ENCODE results near the gene UGCG.
"Not testable (repeated sequence)": the region's sequence is repeated elsewhere in the genome, so short reads cannot be mapped to it uniquely, and the experiment has no call there.

Gene UGCG

DNA sequence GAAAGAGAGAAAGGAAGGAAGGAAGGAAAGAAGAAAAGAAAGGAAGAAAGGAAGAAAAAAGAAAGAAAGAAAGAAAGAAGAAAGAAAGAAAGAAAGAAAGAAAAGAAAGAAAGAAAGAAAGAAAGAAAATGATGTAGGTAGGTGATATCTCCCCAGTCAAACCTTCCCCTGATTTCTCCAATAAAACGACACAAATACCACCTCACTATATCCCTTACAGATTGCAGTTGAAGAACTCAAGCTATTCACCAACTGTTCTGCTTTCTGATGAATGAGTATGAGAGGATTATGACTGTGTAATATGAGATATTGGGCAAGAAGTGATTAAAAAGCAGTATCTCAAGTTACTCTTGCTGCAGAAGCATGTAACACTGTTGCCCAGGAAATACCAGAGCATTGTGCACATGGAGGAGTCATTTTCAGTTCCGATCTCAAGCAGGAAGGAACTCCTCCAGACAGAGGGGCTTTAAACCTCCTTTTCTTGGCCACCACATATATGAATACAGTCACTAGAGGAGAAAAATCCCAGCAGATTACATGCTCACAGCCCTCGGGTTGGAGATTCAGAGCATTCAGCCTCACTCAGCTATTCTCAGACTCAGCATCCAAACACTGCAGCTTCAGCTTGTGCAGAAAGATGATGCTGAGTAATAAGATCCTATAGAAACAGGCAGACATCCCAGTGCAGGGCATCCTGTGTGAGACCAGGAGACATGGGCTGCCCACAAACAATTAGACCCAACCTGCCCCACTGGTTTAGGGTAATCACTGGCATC, 61.4 kb downstream of the UGCG start:
- DNase-seq = peak; percentile 22

DNA sequence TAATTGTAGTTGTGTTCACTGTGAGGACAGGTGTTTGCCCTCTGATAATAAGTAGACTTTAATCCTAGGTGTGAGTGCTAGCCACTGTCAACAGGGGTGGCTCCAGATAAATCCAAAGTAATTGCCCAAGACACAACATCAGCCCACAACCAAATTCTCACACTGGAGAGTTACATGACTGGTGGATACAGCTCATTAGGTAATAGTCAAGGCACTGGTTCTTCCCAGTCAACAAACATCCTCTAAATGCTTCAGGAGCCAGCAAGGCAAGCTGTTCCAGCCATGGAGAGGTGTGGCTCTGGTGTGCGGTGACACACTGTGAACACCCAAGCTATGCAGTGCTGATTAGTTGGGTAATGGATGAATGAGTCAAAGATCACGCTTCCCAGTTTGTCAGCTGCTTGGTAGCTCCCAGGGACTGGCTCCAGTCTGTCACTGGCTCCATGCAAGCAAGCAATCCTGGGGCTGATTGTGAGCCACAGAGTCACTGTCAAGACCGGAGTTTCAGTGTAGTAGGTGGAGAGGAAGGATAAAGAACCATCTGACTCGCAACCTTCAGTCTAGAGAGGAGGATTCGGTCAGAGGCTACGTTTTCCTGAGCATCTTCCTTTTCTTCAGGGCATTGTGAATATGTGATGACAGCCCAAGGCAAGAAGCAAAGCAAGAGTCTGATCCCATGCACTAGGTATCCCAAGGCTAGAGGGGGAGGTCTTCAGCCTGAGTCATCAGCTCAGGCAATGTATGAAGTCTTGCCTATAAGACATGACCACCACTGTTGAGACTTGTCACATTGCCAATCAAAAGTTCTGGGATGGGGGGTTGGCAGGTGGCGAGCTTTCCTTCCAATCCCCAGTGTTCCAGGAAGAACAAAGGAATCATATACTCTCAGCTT, 63.1 kb downstream of the UGCG start:
- DNase-seq = no peak

DNA sequence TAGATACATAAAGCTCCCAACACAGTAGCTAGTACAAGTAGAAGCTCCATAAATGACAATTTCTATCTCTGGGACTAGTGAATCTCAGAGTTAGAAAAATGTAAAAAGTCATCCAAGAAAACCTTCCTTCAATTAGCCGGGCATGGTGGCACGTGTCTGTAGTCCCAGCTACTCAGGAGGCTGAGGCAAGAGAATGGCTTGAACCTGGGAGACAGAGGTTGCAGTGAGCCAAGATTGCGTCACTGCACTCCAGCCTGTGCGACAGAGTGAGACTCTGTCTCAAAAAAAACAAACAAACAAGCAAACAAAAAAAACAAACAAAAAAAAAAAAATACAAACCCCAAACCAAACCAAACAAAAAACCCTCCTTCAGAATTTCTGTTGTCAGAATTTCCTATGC, 63.9 kb downstream of the UGCG start:
- DNase-seq = not testable (repeated sequence)

DNA sequence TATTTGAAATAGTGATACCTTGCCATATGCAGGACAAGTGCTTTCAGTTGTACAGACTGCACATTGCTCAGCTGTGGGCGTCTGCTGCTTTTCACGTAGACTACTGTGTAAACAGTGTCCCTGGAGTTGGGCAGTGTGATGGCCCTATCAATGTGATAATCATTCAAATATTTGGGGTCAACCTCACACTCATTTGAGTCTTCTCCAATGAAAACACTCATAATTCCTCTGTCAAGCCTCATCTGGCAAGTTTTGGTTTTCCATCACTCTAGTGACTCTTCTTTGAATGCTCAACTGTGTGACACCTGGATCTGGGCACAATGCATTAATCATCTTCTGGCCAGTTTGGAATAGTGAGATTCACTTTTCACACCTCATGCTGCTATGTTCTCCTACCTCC, 64.4 kb downstream of the UGCG start:
- DNase-seq = no peak

DNA sequence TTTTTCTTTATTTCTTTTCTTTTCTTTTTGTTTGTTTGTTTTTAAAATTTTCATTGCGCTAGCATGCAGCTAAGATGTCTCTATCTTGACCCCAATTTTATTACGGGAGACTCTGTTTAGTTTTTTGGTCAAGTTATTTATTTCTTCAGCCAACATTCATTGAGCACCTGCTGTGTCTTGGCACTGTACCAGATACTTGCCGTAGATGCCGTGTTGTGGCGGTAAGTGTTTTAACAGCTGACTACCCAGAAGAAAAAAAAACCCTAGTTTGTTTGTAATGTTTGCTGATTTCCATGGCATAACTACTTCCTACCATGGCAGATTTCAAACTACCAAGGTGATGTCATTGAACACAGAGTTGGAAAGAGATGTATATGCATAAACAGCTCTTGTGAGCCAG, 65.0 kb downstream of the UGCG start:
- no peak for DNase-seq

DNA sequence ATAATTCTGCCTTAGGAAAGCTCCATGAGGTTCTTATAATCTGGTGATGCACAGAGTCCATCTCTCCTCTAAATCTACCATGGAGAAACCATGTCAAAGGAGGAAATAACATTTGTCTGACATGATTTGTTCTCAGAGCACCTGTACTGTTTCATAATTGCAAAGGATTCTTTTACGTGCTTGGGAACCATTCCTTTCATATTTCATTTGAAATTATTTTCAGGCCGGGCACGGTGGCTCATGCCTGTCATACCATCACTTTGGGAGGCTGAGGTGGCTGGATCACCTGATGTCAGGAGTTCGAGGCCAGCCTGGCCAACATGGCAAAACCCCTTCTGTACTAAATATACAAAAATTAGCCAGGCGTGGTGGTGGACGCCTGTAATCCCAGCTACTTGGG, 65.4 kb downstream of the UGCG start:
- DNase-seq = no peak

DNA sequence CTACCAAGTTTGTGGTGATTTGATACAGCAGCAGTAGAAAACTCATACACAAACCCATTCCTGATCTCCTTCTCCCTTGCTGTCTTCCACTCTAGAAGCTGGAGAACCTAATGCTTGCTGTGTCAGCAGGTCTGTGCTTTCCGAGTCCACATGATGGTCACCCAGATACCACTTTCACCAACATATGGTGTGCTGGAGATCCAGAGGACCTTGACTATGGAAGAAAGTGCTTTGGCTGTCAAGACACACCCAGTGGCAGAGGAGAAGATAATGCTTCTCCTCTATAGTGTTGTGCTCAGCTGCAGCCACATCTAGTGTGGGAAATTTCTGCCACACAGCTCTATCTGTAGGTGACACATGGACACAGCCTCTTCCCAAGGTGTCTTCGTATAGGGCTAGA, 67.4 kb downstream of the UGCG start:
- DNase-seq = no peak

DNA sequence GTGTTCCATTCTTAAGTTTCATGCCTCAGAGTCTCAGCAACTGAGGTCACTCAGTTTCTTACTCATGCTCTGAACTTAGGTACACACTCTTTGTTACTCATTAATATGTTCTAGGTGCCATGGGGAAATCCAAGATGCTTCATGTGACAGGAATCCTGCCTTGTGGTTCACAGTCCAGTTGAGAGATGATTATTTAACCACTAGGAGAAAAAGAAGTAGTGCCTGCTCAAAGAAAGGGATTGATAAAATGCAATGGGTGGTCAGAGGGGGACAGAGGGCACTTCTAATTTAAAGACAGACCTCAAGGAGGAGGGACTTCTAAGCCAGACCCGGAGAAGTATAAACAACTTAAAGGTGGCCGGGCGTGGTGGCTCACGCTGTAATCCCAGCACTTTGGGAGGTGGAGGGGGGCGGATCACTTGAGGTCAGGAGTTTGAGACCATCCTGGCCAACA, 69.0 kb downstream of the UGCG start:
- DNase-seq = no peak

DNA sequence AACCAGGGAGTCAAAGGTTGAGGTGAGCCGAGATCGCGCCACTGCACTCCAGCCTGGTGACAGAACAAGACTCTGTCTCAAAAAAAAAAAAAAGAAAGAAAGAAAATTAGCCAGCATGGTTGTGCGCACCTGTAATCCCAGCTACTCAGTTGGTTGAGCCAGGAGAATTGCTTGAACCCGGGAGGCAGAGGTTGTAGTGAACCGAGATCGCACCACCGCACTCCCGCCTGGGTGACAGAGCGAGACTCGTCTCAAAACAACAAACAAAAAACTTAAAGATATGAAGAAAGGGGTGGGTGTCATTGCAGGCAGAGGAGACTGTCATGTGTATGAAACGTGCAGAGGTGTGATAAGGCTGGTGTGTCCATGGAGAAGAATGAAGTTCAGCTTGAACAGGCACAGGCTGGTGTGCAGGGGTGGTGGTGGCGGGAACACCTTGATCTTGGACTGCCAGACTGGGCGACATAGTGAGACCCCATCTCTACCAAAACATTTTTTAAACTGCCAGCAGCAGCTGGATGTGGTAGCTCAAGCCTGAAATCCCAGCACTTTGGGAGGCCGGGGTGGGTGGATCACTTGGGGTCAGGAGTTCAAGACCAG, 69.6 kb downstream of the UGCG start:
- no peak for DNase-seq

DNA sequence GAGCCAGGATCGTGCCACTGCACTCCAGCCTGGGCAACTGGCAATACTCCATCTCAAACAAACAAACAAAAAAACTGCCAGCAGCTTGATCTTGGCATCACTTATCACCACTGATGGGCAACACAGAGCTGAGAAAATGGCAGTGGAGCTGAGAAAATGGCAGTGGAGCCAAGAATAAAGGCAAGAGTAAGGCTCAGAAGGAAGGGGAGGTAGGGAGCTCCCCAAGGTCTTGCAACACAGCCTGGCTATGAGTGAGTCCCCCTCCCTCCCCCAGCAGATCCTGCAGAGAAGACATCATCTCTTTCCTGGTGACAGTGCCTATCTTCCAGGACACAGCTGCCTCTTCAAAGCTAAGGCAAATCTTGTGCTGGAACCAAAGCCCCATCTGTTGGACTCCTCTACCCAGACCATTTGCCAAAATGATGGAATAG, 70.3 kb downstream of the UGCG start:
- no peak for DNase-seq

DNA sequence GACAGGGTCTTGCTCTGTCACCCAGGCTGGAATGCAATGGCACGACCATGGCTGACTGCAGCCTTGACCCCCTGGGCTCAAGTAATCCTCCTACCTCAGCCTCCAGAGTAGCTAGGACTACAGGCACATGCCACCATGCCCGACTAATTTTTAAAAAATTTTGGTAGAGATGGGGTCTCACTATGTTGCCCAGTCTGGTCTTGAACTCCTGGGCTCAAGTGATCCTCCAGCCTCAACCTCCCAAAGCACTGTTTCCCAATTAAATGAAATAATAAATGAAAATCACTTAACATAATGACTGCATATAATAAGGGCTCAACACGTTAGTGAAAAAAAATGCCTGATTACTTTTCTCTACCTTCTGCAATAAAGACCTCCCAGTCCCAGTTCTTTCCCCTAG, 71.0 kb downstream of the UGCG start:
- no peak for DNase-seq

DNA sequence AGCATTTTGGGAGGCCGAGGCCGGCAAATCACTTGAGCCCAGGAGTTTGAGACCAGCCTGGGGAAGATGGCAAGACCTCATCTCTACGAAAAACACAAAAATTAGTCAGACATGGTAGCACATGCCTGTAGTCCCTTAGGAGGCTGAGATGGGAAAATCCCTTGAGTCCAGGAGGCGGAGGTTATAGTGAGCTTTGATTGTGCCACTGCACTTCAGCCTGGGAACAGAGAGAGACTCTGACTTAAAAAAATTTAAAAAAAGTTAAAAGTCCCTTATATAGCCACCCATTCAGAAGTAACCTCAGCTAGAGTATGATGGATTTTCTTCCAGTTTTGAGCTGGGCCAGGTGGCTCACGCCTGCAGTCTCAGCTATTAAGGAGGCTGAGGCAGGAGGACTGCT, 72.4 kb downstream of the UGCG start:
- DNase-seq = no peak

DNA sequence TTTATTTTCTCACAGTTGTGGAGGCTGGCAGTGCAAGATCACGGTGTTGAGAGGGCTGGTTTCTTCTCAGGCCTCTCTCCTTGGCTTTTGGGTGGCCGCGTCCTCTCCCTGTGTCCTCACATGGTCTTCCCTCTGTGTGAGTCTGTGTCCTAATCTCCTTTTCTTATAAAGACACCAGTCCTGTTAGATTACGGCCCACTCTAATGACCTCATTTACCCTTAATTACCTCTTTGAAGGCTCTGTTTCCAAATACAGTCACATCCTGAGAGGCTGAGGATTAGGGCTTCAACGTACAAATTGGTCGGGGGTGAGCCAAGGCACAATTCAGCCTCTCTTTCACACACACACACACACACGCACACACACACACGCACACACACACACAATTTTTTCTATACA, 73.0 kb downstream of the UGCG start:
- DNase-seq = no peak

DNA sequence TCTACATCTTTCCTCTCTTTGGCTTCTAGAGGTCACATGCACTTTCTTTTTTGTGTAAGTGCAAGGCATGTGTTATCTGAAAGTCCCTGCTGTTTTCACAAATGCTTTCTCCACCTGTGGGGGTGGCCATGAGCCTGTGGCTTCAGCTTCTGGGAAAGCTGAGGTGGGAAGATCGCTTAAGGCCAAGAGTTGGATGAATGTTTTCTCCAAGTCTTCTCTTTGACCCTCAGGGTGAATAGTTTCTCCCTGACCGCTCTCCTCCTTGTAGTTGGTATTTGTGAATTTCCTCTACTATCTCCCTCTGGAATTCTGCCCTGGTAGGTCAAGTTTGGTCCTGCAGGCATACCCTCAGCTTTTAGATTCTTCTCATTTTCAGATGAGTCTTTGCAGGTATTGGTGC, 74.2 kb downstream of the UGCG start:
- DNase-seq = no peak

DNA sequence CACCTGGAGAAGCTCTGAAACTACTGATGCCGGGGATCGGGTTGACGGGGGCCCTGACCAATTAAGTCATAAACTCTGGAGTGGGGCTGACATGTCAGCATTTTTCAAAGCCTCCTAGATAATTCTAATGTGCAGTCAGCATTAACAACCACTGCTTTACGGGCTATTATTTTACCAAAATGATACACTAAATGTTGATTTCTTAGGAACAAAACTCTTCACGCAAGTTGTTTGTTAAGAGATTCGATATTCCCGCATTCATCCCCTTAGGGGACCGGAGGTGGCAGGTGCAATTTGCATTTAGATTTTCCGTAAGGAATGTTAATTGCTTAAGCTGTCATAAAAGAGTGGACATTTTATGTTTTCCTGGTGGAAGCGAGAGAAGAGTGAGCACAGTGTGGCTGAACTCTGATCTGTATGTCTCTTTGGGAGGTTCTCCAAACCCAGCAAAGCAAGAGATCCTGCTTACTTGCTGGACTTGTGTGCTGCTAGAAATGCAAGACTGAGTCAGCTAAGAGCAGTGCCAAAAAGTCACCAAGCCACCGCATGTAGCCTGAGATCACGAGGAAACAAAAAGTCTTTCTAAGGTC, 77.6 kb downstream of the UGCG start:
- no peak for DNase-seq

DNA sequence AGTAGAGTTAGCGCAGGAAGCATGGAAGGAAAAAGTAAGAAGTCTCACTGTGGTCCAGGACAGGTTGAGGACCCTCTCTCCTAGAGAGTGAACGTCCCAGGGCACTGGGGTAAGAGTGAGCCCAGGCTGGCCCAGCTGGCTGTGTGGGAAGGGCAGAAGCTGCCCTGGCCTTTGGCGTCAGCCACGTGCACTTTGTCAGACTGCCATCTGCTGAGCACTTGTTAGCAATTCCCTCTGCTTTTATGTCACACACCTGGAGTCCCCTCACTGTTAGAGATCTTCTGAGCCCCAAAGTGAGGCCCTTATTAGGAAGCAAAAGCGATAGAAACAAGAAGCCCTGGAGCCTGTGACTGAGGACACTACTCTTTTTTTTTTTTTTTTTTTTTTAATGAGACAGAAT, 79.1 kb downstream of the UGCG start:
- DNase-seq = peak; percentile 39

DNA sequence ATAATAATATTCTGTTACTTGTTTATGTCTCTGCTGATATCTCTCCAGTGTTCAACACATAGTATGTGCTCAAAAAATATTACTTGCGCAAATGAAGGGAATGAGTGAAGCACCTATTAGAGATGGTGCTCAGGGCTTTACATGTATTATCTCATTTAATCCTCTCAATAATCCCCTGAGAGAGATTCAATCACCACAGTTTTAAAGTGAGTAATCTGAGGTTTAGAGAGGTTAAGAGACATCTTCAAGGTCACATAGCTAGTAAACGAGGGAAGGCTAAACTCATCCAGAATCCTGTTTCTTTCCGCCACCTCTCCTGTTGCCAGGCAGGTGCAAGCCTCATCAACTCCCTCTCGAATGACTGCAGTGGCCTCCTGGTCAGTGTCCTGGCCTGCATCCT, 82.0 kb downstream of the UGCG start:
- no peak for DNase-seq

DNA sequence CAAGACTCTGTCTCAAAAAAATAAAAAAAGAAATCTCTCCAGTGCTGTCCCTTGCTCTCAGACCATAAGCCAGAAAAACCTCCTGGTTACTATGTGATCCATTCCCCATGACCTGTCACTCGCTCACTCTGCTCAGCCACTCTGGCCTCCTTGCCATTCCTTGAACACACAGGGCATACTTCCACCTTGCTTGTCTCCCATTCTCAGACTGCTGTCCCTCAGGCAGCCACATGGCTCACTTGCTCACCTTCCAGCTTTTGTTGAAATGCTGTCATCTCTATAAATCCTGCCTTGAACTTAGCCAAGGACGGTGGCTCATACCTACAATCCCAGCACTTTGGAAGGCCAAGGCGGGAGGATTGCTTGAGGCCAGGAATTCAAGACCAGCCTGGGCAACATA, 82.9 kb downstream of the UGCG start:
- no peak for DNase-seq

DNA sequence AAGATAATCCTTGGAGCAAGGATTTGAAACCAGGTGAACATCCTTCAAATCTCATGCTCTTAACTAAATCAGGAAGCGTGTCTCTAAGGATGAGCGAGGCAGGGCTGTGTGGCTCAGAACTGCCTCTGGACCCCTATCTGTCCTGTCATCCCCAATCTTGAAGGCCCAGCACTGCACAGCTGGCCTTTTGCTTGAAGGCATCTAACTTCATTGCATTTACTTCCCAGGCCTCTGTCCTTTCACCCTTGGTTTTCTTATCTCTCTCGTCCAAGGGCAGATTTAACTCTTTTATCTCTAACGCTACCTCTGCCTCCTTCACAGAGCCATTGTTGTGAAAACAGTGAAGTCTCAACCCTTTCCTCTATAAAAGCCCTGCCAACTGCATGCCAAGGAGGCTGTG, 83.8 kb downstream of the UGCG start:
- DNase-seq = no peak

DNA sequence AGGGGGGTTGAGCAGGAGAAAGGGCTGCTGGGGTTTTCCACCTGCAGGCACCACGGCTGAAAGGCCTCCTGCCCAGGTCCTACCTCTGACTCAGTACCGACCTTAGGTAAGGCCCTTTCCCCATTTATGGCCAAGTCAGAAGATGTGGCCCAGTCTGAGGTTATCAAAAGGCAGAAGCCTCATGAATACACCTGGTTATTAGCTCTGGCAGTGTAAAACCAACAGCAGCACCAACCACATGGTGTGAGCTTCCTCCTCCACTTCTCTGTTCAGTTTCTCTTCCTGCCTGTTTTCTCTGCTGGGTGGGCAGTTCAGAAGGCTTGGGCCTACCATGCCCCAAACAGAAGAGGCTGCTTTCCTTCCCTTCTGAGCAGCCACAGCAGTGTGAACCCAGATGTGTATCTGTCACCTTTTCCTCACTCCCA, 86.9 kb downstream of the UGCG start:
- DNase-seq = no peak

DNA sequence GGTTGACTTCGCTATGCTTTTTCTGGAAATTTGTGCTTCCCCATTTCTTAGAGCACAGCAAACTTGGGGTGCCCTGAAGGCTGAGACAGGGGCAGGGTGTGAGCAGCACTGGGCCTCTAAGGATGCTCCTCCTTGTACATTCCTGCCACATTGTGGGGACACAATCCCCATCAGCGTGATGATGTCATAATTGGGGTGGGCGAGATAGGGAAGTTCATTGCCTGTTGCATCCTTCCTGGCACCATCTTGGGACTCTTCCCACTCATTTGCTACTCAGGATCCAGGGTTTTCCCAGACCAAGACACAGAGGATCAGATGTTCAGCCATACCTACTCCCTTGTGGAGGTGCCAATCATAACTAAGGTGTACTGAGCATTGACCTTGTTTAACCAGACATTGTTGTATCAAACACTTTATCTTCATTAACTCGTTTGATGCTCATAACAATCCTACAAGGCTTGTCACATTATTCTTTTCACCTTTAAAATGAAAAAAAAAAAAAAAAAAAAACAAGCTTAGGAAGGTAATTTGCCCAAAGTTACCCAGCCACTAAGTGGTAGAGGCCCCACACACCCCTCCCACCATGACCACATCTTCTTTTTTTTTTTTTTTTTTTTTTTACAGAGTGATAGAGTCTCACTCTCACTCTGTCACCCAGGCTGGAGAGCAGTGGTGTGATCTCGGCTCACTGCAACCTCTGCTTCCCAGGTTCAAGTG, 87.6 kb downstream of the UGCG start:
- DNase-seq = no peak
